Panc1 (cell line): Measurements from ENCODE around the gene APCDD1.

Source experiments
- CTCF ChIP-seq: fragments of 450-650 bp; IDR thresholded peaks from 2 replicates; pipeline ENCODE4 v1.5.1; 2017; ENCODE audit warnings: mild to moderate bottlenecking
- REST ChIP-seq, 2 experiments: IDR thresholded peaks; 2 replicates each; pipeline ENCODE4 v1.6.1; 2011 to 2012; ENCODE audit warnings: low read depth in 2 of 2, control low read depth in 1 of 2, low read length in 1 of 2, mild to moderate bottlenecking in 1 of 2, moderate library complexity in 1 of 2; ENCODE audit not compliant: insufficient read depth in 1 of 2

DNA sequence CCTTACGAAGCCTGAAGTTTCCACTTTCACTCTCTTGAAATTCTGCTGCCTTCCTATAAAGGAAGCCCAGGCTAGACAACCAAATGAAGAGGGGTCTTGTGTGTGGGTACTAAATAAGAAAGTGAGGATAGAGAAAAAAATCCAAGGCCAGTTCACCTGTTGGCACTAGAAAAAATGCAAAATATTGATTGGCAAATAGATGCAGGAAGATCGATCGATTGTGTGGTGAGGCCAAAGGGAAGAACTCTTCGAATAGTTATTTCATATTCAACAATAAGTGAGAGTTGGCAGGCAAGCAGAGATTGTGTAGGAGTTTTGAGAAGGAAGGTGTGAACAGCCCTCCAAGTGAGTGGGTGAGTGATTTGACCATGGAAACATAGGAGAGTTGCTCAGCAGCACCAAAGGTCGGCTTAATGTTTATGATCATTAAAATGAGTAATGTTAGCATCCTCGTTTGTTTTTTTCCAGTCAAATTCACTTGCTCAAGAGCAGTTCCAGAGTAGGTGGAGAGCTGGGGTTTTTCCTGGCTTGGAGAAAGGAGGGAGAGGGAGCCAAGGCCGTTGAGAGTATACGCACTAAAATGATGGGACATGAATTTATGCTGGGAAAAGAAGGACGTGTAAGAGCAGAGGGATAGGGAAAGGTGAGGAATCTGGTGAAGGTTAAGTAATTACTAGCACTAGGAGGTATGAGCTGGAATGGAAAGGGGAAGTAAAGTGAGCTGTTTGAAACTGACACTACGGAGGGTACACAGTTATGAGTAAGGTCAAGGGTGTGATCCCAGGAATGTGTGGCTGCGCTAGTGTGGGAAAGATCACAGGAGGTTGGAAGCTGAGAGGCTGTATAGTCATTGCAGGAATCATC lies 70.3 kb downstream of the APCDD1 start:
- TF ChIP-seq CTCF (no peak), REST (IDR thresholded peaks at IDR 0.05; ENCODE audit: insufficient read depth in 1 of 2, low read depth in 2 of 2, low read length in 1 of 2) (no peak)
